PC-9 (cell line): ENCODE data around the gene A1BG. TPM values are rescaled to one million over a fixed set of nuclear protein-coding genes. Genes with fewer than 3 reads are reported as not detected.

Experiments used
- BruUV-seq: library from RNA; stranded (reverse); fragments of 400-500 nt; replicated peaks from 2 replicates; lab custom pipeline; 2021; lab: Mats Ljungman, UMichigan
- CTCF ChIA-PET: fragments of 300-600 bp; sonication (Branson Sonifier 250); formaldehyde crosslinking; loops from one replicate; lab custom pipeline; 2022; ENCODE audit warnings: antibody characterized with exemption; lab: Charles Lee
- POLR2A ChIA-PET: fragments of 300-600 bp; sonication (Branson Sonifier 250); formaldehyde crosslinking; loops from one replicate; lab custom pipeline; 2022; ENCODE audit warnings: antibody characterized with exemption; ENCODE audit not compliant: unreplicated experiment; lab: Charles Lee
- DNase-seq, 2 experiments: peaks; one replicate each; pipeline versions ENCODE4 v3.0.0 to v3.0.0-alpha.2; 2015 to 2022; ENCODE audit warnings: mixed read lengths in 1 of 2
- H2AFZ ChIP-seq: fragments of 200-600 bp; sonication (generic); 2 replicates; pipeline ENCODE4 v1.8.1; 2017; ENCODE audit warnings: antibody characterized with exemption
- H3F3A ChIP-seq: fragments of 200-600 bp; sonication (generic); 2 replicates; pipeline ENCODE4 v1.8.1; 2017; ENCODE audit warnings: antibody characterized with exemption, mild to moderate bottlenecking, low read depth; ENCODE audit not compliant: insufficient read depth
- H3K27ac ChIP-seq: fragments of 200-600 bp; sonication (generic); 2 replicates; pipeline ENCODE4 v1.6.1; 2016; ENCODE audit warnings: mixed run types
- H3K27me3 ChIP-seq: fragments of 200-600 bp; sonication (generic); 2 replicates; pipeline ENCODE4 v1.6.1; 2016; ENCODE audit warnings: low read depth, mixed run types; ENCODE audit not compliant: insufficient read depth
- H3K36me3 ChIP-seq: fragments of 200-600 bp; sonication (generic); 2 replicates; pipeline ENCODE4 v1.6.1; 2016; ENCODE audit warnings: low read depth, mixed run types
- H3K4me1 ChIP-seq: fragments of 200-600 bp; sonication (generic); replicated peaks from 2 replicates; pipeline ENCODE4 v1.6.1; 2016; ENCODE audit warnings: mixed run types; ENCODE audit not compliant: insufficient read depth
- H3K4me2 ChIP-seq: fragments of 200-600 bp; sonication (generic); 2 replicates; pipeline ENCODE4 v1.6.1; 2017; ENCODE audit warnings: mixed run types
- H3K4me3 ChIP-seq: fragments of 200-600 bp; sonication (generic); 2 replicates; pipeline ENCODE4 v1.6.1; 2016; ENCODE audit warnings: mixed run types
- H3K79me2 ChIP-seq: fragments of 200-600 bp; sonication (generic); 2 replicates; pipeline ENCODE4 v1.6.1; 2017; ENCODE audit warnings: low read depth, mixed run types
- H3K9me2 ChIP-seq: fragments of 200-600 bp; sonication (generic); 2 replicates; pipeline ENCODE4 v1.8.1; 2017; ENCODE audit warnings: mild to moderate bottlenecking; ENCODE audit not compliant: insufficient read depth
- H3K9me3 ChIP-seq: fragments of 200-600 bp; sonication (generic); 2 replicates; pipeline ENCODE4 v1.8.1; 2016; ENCODE audit warnings: low read depth; ENCODE audit not compliant: insufficient read depth
- H4K20me1 ChIP-seq: fragments of 200-600 bp; sonication (generic); 2 replicates; pipeline ENCODE4 v1.8.1; 2017; ENCODE audit not compliant: insufficient read depth
- CTCF ChIP-seq: fragments of 200-600 bp; sonication (generic); conservative IDR thresholded peaks from 2 replicates; pipeline ENCODE4 v1.6.1; 2017; ENCODE audit warnings: mixed run types, antibody characterized with exemption, mild to moderate bottlenecking, moderate library complexity
- EZH2 ChIP-seq: fragments of 200-600 bp; sonication (generic); IDR thresholded peaks from 2 replicates; pipeline ENCODE4 v1.8.0; 2017; ENCODE audit warnings: antibody characterized with exemption, low read depth
- intact Hi-C: fragments of 100-400 bp; cut with micrococcal nuclease; formaldehyde crosslinking; loops from one replicate; pipeline ENCODE4 v1.10.0; 2022; ENCODE audit not compliant: unreplicated experiment
- total RNA-seq: library from RNA; stranded (reverse); gene quantifications from 2 replicates; pipeline ENCODE4 v1.2.3, GENCODE V29; 2021

Gene A1BG
- total RNA-seq, 1 experiment from 2014 or later: 2.5 TPM

GRCh38 chr19:58366585-58367430, 13.5 kb upstream of the A1BG start:
- Histone ChIP-seq H3K4me3 (no peak overlapping the region), H3K79me2 (no peaks in the 10 kb centered on the region), H3K27me3 (no peaks in the 10 kb centered on the region), H3K9me2 (no peaks in the 10 kb centered on the region), H3F3A (no peaks in the 10 kb centered on the region; the same call in 1 of the 2 replicates), H3K4me2 (no peak overlapping the region), H4K20me1 (no peaks in the 10 kb centered on the region), H3K9me3 (no peaks in the 10 kb centered on the region), H3K36me3 (no peaks in the 10 kb centered on the region), H3K4me1 (no peaks in the 10 kb centered on the region), H2AFZ (no peak overlapping the region), H3K27ac (no peak overlapping the region)
- BruUV-seq: no TSS peak
- DNase-seq: no peak
- no peak for TF ChIP-seq EZH2
- TF ChIP-seq CTCF: no peak
- ChIA-PET POLR2A (no interaction called here), CTCF (no interaction called here)
- intact Hi-C loops: no loop called here

- ChIA-PET CTCF (no interaction called here), POLR2A (interaction anchor here (0.6 kb wide), 1 partner anchor 135 kb away, joined by 3 read pairs; no protein-coding TSS in a partner anchor)
- Histone ChIP-seq H3F3A (no peaks in the 10 kb centered on the region; the same call in 1 of the 2 replicates), H3K9me2 (no peaks in the 10 kb centered on the region), H3K9me3 (no peaks in the 10 kb centered on the region), H3K27me3 (no peaks in the 10 kb centered on the region), H3K27ac (no peak overlapping the region), H3K4me2 (no peak overlapping the region), H3K4me1 (no peaks in the 10 kb centered on the region), H4K20me1 (no peaks in the 10 kb centered on the region), H3K4me3 (no peak overlapping the region), H2AFZ (no peak overlapping the region), H3K36me3 (no peaks in the 10 kb centered on the region), H3K79me2 (peaks cover 8% of the 10 kb centered on the region)
- BruUV-seq: no TSS peak
- DNase-seq: no peak
- no peak for TF ChIP-seq EZH2
- no peak for TF ChIP-seq CTCF
- intact Hi-C loops: loop anchor here (5.0 kb wide), 3 partner anchors 43 to 103 kb away; partner anchors contain the start of genes ZNF324, ZNF324B and ZNF584
These were observed 10.9 kb upstream of the A1BG start for GRCh38 chr19:58364146-58364545.

- intact Hi-C loops: loop anchor here (1.0 to 5.0 kb wide), 4 partner anchors 19 to 105 kb away; partner anchors contain the start of genes ZNF324, ZNF324B, ZNF584 and ZNF837
- Histone ChIP-seq H3F3A (no peaks in the 10 kb centered on the region; the same call in 1 of the 2 replicates), H3K36me3 (no peaks in the 10 kb centered on the region), H3K4me3 (peak within 1 kb of the TSS; percentile 69), H3K4me2 (peak within 1 kb of the TSS; percentile 72), H3K79me2 (peaks cover 8% of the 10 kb centered on the region), H3K9me2 (no peaks in the 10 kb centered on the region), H3K27me3 (no peaks in the 10 kb centered on the region), H3K27ac (peak within 1 kb of the TSS; percentile 89), H2AFZ (peak within 1 kb of the TSS; percentile 89), H3K4me1 (no peaks in the 10 kb centered on the region), H3K9me3 (no peaks in the 10 kb centered on the region), H4K20me1 (no peaks in the 10 kb centered on the region)
- POLR2A ChIA-PET: interaction anchor here (0.5 to 1.1 kb wide), 11 partner anchors 19 to 1122 kb away, joined by 3 to 20 read pairs (median 3); partner anchors contain the start of genes ZBTB45, ZNF584, ZNF776 and ZNF805
- no TSS peak for BruUV-seq
- CTCF ChIA-PET: no interaction called here
- DNase-seq: peak; percentile 88 to 96
- TF ChIP-seq EZH2 (no peak), CTCF (no peak)
These were observed 9.1 kb upstream of the A1BG start, which contains the start of gene ZNF497 for GRCh38 chr19:58362272-58362994. TSS of gene ZNF497 (minus strand) at chr19:58362751. CDS start at chr19:58357635, 5,116 bp downstream.
